ENCODE measurements around the gene ZNF212. TPM values are rescaled to one million over a fixed set of nuclear protein-coding genes. Genes with fewer than 3 reads are reported as not detected.
"Not testable (repeated sequence)": the region's sequence is repeated elsewhere in the genome, so short reads cannot be mapped to it uniquely, and the experiment has no call there.

The ZNF212 gene
- total RNA-seq, 2 donors from 2014 or later, result 18.7 to 28.0 TPM

DNA sequence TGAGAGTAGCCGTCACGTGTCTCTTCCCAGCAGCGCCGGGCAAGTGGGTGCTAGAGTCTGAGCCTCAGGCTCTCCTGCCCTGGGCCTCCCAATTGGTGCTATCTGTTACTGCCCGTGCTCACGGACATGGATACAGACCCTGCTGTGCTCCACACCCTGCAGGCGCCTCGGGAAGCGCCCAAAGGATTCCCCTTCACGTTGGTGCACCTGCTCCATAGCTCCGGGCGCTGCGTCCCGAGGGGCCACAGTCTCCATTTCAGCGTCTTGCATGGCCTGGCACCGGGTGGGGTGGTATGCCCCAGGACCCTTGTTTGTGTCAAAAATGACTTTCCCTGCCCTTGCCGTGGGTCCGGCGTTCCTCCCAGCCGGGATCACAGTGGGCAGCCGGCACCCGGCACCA lies 13.8 kb upstream of the ZNF212 start:
- H3K4me1 Mint-ChIP-seq (ENCODE audit: low read depth), result peaks cover 10% of the 10 kb centered on the region
- no peaks in the 10 kb centered on the region for H3K9me3 Mint-ChIP-seq
- H3K27ac Mint-ChIP-seq, result no peak overlapping the region
- H3K27me3 Mint-ChIP-seq (ENCODE audit: low read depth), result no peaks in the 10 kb centered on the region
- DNase-seq, result no peak
- no peak overlapping the region for H3K4me3 Mint-ChIP-seq
- H3K36me3 Mint-ChIP-seq (ENCODE audit: insufficient read depth in 2 of 2), result peaks cover 5 to 21% of the 10 kb centered on the region in 2 donors
- ATAC-seq (replicated peaks in 1 of 2), result no peak

DNA sequence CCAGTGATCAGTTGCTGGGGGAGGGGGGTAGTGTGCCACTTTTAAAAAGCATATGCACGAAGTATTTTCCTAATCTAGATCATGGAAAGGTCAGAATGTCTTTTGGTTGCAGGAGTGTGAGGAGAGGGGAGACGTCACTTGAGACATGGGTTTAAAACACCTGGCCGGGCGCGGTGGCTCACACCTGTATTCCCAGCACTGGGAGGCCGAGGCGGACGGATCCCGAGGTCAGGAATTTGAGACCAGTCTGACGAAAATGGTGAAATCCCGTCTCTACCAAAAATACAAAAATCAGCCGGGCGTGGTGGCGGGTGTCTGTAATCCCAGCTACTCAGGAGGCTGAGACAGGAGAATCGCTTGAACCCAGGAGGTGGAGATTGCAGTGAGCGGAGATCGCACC lies 13.1 kb upstream of the ZNF212 start:
- not testable (repeated sequence) for H3K4me1 Mint-ChIP-seq (ENCODE audit: low read depth); H3K27ac Mint-ChIP-seq; H3K9me3 Mint-ChIP-seq; DNase-seq; ATAC-seq (replicated peaks in 1 of 2); H3K4me3 Mint-ChIP-seq; H3K27me3 Mint-ChIP-seq (ENCODE audit: low read depth)
- H3K36me3 Mint-ChIP-seq (ENCODE audit: insufficient read depth in 2 of 2), result peaks cover 5 to 16% of the 10 kb centered on the region in 2 donors

DNA sequence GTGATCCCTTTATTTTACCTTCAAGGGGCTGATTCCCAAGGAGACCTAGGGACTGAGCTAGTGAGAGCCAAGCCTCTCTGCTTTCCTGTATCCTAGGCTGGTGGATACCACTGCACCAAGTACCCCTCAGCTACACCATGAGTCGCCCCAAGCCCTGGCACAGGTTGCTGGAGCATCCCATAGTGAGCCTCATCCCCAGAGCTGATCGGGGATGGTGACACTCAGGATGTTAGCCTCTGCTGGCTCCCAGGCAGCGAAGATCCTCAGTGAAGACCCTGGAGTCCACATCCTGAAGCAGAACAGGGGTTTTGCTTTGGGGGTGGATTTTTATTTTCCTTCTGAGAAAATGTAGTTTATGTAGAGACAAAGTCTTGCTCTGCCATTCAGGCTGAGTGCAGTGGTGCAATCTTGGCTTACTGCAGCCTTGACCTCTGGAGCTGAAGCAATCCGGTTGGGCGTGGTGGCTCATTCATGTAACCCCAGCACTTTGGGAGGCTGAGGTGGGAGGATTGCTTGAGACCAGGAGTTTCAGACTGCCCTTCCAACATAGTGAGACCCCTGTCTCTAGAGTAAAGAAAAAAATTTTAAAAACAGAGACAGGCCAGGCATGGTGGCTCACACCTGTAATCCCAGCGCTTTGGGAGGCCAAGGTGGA lies 12.5 kb upstream of the ZNF212 start:
- no peak overlapping the region for H3K4me3 Mint-ChIP-seq
- no peaks in the 10 kb centered on the region for H3K27me3 Mint-ChIP-seq (ENCODE audit: low read depth)
- peaks cover 10% of the 10 kb centered on the region for H3K4me1 Mint-ChIP-seq (ENCODE audit: low read depth)
- no peaks in the 10 kb centered on the region for H3K9me3 Mint-ChIP-seq
- ATAC-seq (replicated peaks in 1 of 2), result no peak
- H3K27ac Mint-ChIP-seq, result no peak overlapping the region
- H3K36me3 Mint-ChIP-seq (ENCODE audit: insufficient read depth in 2 of 2), result peaks cover 1 to 11% of the 10 kb centered on the region in 2 donors
- DNase-seq, result no peak

DNA sequence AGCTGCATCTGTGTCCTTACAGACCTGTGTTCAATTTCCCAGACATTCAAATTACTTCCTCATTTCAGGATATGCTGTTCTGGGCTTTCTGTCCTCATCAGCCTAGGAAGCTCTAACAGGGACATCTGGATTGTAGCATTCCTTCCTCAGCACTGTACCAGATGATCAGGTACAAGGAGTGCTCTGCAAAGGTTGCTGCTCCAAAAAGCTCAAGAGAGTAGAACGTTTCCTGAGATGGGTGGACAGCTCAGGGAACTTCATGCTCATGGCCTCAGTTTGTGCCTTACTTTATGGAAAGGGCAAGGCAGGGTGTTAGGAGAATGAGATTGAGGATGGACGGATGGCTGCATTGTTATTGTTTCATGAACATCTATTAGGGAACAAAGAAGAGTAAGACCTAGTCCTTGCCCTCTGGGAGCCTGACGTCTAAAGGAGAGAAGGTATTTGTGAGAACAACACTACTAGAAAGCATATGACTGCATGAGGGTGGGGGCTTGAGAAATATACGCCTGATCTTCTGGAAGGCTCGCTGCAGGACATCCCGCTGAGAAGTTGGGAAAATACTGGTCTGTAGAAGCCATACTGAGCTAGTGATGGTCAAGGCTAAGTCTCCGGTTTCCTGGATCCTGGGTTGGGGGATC lies 10.5 kb upstream of the ZNF212 start:
- Mint-ChIP-seq H3K9me3 (no peaks in the 10 kb centered on the region), H3K4me3 (no peak overlapping the region), H3K27me3 (ENCODE audit: low read depth) (peaks cover 14% of the 10 kb centered on the region), H3K36me3 (ENCODE audit: insufficient read depth in 2 of 2) (peaks cover 0 to 6% of the 10 kb centered on the region in 2 donors), H3K27ac (no peak overlapping the region), H3K4me1 (ENCODE audit: low read depth) (peaks cover 10% of the 10 kb centered on the region)
- no peak for ATAC-seq (replicated peaks in 1 of 2)
- DNase-seq, result no peak

DNA sequence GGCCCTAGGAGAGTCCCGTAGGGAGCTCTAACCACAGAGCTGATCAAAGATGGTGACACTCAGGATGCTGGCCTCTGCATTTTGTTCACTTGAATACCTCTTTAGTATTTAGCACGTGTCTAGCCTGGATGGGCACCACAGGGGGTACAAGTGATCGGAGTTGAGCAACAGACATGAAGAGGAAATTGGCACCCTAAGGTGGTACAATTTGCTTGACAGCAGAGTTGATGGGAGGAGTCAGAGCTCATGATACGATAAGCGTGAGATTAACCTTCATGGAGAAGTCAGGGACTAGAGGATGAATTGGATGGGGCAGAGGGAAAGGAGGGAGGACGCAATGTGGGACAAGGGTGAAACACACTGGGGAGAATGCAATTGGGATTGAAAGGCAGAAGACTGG lies 9.9 kb upstream of the ZNF212 start:
- H3K36me3 Mint-ChIP-seq (ENCODE audit: insufficient read depth in 2 of 2), result peaks cover 0 to 6% of the 10 kb centered on the region in 2 donors
- peak overlapping the region; percentile 15 for H3K27ac Mint-ChIP-seq
- peaks cover 10% of the 10 kb centered on the region for H3K4me1 Mint-ChIP-seq (ENCODE audit: low read depth)
- ATAC-seq (replicated peaks in 1 of 2), result no peak
- no peaks in the 10 kb centered on the region for H3K9me3 Mint-ChIP-seq
- DNase-seq, result no peak
- no peak overlapping the region for H3K4me3 Mint-ChIP-seq
- peaks cover 17% of the 10 kb centered on the region for H3K27me3 Mint-ChIP-seq (ENCODE audit: low read depth)

DNA sequence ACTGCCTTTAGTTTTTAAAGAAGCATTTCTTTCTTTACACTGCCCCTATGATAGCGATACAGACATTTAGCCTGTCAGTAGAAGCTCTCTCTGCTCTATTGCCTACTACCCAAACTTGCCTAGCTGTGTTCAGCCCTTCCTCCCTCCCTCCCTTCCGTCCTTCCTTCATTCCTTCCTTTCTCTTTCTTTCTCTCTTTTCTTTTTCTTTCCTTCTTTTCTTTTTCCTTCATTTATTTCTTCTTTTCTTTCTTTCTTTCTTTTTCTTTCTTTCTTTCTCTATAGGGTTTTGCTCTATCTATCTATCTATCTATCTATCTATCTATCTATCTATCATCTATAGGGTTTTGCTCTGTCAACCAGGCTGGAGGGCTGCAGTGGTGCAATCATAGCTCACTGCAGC lies 7.1 kb upstream of the ZNF212 start:
- no peaks in the 10 kb centered on the region for H3K9me3 Mint-ChIP-seq
- no peak overlapping the region for H3K4me3 Mint-ChIP-seq
- no peaks in the 10 kb centered on the region for H3K36me3 Mint-ChIP-seq (ENCODE audit: insufficient read depth in 2 of 2)
- no peak for DNase-seq
- peaks cover 17% of the 10 kb centered on the region for H3K4me1 Mint-ChIP-seq (ENCODE audit: low read depth)
- no peak for ATAC-seq (replicated peaks in 1 of 2)
- peak overlapping the region; percentile 58 for H3K27ac Mint-ChIP-seq
- peaks cover 24% of the 10 kb centered on the region for H3K27me3 Mint-ChIP-seq (ENCODE audit: low read depth)

DNA sequence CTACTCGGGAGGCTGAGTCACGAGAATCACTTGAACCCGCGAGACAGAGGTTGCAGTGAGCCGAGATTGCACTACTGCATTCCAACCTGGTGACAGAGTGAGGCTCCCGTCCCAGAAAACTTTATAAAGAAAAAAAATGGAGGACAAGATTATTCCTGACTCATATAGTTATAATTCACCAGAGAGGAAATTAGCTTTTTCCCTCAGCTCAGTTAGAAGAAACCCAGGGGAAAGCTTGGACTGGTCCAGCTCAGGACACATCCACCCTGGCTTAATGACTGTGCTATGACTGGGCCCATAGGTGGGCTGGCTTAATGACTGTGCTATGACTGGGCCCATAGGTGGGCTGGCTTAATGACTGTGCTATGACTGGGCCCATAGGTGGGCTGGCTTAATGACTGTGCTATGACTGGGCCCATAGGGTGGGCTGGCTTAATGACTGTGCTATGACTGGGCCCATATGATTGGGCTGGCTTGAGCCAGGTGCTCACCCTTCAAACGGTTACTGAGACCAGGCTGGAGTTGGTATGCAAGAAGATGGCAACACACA lies 5.7 kb upstream of the ZNF212 start:
- peak; percentile 40 to 42 for DNase-seq
- ATAC-seq (replicated peaks in 1 of 2), result peak; percentile 58 to 60
- Mint-ChIP-seq H3K27me3 (ENCODE audit: low read depth) (peaks cover 24% of the 10 kb centered on the region), H3K4me1 (ENCODE audit: low read depth) (peaks cover 25% of the 10 kb centered on the region)
- not testable (repeated sequence) for H3K9me3 Mint-ChIP-seq; H3K27ac Mint-ChIP-seq; H3K36me3 Mint-ChIP-seq (ENCODE audit: insufficient read depth in 2 of 2); H3K4me3 Mint-ChIP-seq

DNA sequence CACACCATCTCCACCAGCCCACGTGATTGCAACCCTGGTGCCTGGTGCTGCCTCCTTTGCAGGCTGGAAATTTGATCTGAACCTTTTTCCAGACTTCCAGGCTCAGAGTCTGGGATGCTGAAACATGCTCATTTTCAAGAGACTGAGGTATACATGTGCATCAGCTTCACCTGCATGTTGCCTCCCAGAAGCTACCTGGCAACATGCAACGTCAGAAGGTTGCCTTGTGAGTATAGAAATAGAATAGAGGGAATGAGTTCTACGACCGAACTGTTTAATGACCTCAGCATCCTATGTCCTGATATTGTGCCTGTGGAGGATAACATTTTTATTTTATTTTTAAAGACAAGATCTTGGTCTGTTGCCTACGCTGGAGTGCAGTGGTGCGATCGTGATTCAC lies 1.9 kb upstream of the ZNF212 start:
- Mint-ChIP-seq H3K4me3 (no peak overlapping the region), H3K27me3 (ENCODE audit: low read depth) (peaks cover 21% of the 10 kb centered on the region)

DNA sequence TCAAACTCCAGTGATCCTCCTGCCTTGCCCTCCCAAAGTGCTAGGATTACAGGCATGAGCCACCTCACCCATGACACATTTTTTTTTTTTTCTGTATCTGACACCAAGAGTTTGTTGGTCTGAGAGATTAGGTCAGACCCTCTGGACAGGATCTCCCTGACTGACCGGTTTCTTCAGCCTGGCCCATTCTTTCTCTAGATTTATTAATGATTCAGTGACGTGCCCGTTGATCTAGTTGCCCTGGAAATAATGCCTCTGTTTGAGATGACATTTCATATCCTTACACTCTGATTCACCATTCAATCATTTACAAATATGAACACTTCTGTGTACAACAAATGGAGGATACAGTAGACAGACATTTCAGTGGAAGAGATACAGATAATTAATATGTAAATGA lies 1.4 kb upstream of the ZNF212 start:
- no peak for DNase-seq
- Mint-ChIP-seq H3K27ac (peak overlapping the region; percentile 90), H3K4me3 (peak overlapping the region; percentile 21 to 81), H3K9me3 (peaks cover 0 to 5% of the 10 kb centered on the region in 2 donors), H3K36me3 (ENCODE audit: insufficient read depth in 2 of 2) (peaks cover 12 to 16% of the 10 kb centered on the region in 2 donors), H3K27me3 (ENCODE audit: low read depth) (peaks cover 15% of the 10 kb centered on the region), H3K4me1 (ENCODE audit: low read depth) (peaks cover 43% of the 10 kb centered on the region)
- ATAC-seq (replicated peaks in 1 of 2), result peak in 1 of 2 donors; percentile 6

More for the DNA sequence above, 1.9 kb upstream of the ZNF212 start:
- Mint-ChIP-seq H3K4me1 (ENCODE audit: low read depth) (peaks cover 43% of the 10 kb centered on the region), H3K9me3 (peaks cover 0 to 3% of the 10 kb centered on the region in 2 donors), H3K27ac (no peak overlapping the region), H3K36me3 (ENCODE audit: insufficient read depth in 2 of 2) (peaks cover 6 to 10% of the 10 kb centered on the region in 2 donors)
- no peak for ATAC-seq (replicated peaks in 1 of 2)
- DNase-seq, result no peak

DNA sequence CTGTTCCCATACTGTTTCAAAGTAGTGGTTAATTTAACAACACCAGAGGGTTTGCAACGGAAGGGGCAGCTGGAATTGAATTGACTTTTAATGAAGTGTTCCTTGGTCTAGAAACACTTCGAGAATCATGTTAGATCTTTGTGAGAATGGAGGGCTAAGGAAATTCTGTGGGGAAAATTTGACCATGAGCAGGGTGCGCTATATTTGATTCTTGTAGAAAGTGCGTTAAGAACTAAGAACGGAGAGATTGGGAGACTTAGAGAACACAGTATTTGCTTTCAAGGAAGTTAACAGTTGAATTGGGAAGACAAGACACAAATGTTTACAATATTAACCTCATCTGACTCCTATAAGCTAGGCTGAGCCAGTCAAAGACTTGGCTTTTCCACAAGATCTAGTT lies 1.2 kb downstream of the ZNF212 start:
- Mint-ChIP-seq H3K4me3 (peak overlapping the region; percentile 81 to 93), H3K36me3 (ENCODE audit: insufficient read depth in 2 of 2) (peaks cover 14 to 22% of the 10 kb centered on the region in 2 donors), H3K9me3 (peaks cover 0 to 5% of the 10 kb centered on the region in 2 donors), H3K27ac (peak overlapping the region; percentile 75), H3K27me3 (ENCODE audit: low read depth) (peaks cover 7% of the 10 kb centered on the region), H3K4me1 (ENCODE audit: low read depth) (peaks cover 57% of the 10 kb centered on the region)
- ATAC-seq (replicated peaks in 1 of 2) (no peak), DNase-seq (no peak)

DNA sequence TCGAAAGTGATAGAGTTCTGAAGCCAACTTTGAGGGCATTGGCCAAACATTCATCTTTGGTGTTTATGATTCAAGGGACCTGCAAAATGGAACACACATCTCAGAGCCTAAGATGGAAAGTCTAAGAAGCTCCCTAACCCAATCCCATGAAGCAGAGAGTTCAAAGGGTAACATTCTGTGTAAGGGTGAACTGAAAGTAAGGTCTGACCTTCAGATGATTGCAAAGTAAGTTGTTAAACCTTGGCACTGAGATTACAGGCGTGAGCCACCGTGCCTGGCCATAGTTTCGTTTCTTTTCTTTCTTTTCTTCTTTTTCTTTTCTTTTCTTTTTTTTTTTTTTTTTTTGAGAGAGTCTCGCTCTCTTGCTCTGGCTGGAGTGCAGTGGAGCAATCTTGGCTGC lies 2.2 kb downstream of the ZNF212 start:
- Mint-ChIP-seq H3K36me3 (ENCODE audit: insufficient read depth in 2 of 2) (peaks cover 14 to 25% of the 10 kb centered on the region in 2 donors), H3K4me1 (ENCODE audit: low read depth) (peaks cover 62% of the 10 kb centered on the region), H3K27me3 (ENCODE audit: low read depth) (peaks cover 3% of the 10 kb centered on the region), H3K27ac (peak overlapping the region; percentile 48), H3K9me3 (peaks cover 0 to 5% of the 10 kb centered on the region in 2 donors), H3K4me3 (peak overlapping the region; percentile 81 to 93)
- DNase-seq (no peak), ATAC-seq (replicated peaks in 1 of 2) (no peak)

DNA sequence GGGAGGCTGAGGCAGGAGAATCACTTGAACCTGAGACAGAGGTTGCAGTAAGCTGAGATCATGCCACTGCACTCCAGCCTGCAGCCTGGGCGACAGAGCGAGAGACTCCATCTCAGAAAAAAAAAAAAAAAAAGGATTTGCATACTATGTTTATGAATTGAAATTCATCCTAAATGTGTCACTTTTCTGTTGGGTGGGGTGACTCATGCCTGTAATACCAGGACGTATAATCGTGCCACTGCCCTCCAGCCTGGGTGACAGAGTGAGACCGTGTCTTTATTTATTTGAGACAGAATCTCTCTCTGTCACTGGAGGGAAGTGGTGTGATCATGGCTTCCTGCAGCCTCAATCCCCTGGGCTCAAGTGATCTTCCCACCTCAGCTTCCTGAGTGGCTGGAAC lies 5.8 kb downstream of the ZNF212 start:
- H3K4me1 Mint-ChIP-seq (ENCODE audit: low read depth), result peaks cover 73% of the 10 kb centered on the region
- H3K4me3 Mint-ChIP-seq, result peak overlapping the region; percentile 67 to 73
- H3K27ac Mint-ChIP-seq, result peak overlapping the region; percentile 97
- ATAC-seq (replicated peaks in 1 of 2) (peak; percentile 89 to 90), DNase-seq (peak; percentile 75 to 77)
- H3K9me3 Mint-ChIP-seq, result peaks cover 3 to 5% of the 10 kb centered on the region in 2 donors
- peaks cover 15 to 27% of the 10 kb centered on the region in 2 donors for H3K36me3 Mint-ChIP-seq (ENCODE audit: insufficient read depth in 2 of 2)
- no peaks in the 10 kb centered on the region for H3K27me3 Mint-ChIP-seq (ENCODE audit: low read depth)

DNA sequence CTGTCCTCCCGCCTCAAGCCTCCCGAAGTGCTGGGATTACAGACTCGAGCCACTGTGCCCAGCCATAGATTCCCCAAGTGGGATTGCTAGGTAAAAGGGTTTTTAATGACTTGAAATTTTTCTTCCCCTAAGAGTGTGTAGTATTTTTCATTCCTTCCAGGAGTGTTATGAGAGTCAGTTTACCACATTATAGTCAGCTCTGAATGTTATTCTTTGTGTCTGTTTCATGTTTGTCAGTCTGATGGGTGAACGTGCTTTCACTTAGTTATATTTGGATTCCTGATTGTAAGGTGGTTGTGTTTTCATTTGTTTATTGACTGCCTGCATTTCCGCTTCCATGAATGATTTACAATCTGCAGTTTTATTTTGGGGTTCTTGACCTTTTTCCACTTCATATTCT lies 6.3 kb downstream of the ZNF212 start:
- peak overlapping the region; percentile 97 for H3K27ac Mint-ChIP-seq
- DNase-seq (no peak), ATAC-seq (replicated peaks in 1 of 2) (peak; percentile 70 to 74)
- H3K9me3 Mint-ChIP-seq, result peaks cover 3 to 5% of the 10 kb centered on the region in 2 donors
- peaks cover 17 to 26% of the 10 kb centered on the region in 2 donors for H3K36me3 Mint-ChIP-seq (ENCODE audit: insufficient read depth in 2 of 2)
- no peaks in the 10 kb centered on the region for H3K27me3 Mint-ChIP-seq (ENCODE audit: low read depth)
- H3K4me3 Mint-ChIP-seq, result peak overlapping the region; percentile 67 to 73
- peaks cover 69% of the 10 kb centered on the region for H3K4me1 Mint-ChIP-seq (ENCODE audit: low read depth)
